Measurements from ENCODE around the gene ACO2.

GRCh38 chr22:41471568-41471967 is 2.7 kb downstream of the ACO2 start:
- TF ChIP-seq CTCF (conservative IDR thresholded peaks at IDR 0.05; ENCODE audit: low read length) (no peak), EZH2phosphoT487 (IDR thresholded peaks at IDR 0.05; ENCODE audit: borderline replicate concordance, low read depth, low read length) (no peak)

Measured in OCI-LY7 (cell line).